ENCODE results near the gene DYNLRB2. TPM values are rescaled to one million over a fixed set of nuclear protein-coding genes. Genes with fewer than 3 reads are reported as not detected.
A peak's percentile ranks its signal among the peaks of the same experiment; 100 is the strongest.

Gene DYNLRB2
- total RNA-seq, 1 experiment from 2014 or later: 0.97 TPM

DNA sequence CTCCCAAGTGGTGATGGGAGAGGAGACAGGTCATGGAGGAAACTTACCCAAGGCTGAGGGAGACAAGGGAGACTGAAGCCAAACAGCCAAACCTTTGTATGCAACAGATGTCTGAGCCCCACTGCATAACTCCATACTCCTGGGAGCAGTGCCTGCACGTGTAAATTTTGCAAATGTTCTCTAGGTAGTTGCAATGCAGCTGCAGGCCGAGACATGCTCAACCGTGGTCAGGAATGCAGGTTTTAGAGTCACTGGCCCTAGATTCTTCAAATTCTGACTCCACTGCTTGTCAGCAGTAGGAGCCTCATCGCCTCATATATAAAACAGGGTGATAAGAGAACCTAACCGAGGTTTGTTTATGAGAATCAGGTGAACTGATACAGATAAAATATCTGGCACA lies 11.5 kb downstream of the DYNLRB2 start:
- no peak for DNase-seq (ENCODE audit: low spot score)

DNA sequence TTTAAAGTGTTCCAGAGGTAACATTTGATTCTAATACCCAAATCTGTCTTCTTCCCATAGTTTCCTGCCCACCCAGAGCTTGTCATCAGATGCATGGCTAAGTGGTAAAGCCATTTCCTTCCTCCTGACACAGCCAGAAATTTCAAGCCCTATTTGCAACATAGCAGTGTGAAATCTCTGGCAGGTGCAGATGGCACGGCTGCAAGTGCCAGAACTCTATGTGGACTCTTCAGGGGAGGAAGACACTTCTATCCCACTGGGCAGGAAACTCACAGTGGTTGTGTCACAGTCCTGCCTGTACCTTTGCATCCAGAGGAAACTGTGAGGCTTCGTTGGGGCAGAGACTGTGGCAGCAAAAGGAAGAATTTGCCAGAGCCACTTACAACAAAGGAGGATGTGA lies 13.2 kb downstream of the DYNLRB2 start:
- no peak for DNase-seq (ENCODE audit: low spot score)

DNA sequence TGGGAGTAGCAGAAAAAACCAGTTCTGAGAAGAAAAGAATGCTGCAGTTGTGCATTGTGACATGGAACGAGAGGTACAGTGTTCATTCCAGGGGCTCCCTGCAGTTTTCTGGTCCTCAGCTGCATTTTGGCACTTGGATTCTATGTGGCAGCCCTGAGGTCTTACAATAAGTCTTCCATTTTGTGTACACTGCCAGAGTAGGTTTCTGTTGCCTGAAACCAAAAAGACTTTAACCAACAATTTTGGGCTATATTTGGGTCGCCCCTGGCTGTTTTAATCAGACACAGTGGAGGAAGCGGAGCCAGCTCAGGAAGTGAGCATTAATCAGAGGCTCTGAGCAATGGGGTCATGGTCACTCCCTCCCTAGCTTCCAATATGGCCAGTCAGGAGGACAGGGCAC lies 15.7 kb downstream of the DYNLRB2 start:
- no peak for DNase-seq (ENCODE audit: low spot score)

DNA sequence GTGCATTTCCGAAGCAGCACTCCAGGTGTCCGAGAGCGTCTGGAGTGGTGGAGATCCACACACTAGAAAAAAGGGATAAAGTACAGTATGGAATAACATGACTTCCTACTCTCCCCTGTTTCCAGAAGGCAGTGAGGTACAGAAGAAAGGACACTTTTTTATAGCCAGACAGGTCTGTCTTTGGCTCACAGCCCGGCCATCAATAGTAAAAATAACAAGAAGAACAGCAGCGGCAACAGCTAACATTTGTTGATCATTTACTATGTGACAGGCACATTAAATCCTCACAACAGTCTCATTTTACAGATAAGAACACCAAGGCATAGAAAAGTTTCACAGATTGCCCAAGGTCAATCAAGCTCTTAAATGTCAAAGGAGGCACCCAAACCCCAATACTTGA lies 16.2 kb downstream of the DYNLRB2 start:
- no peak for DNase-seq (ENCODE audit: low spot score)

DNA sequence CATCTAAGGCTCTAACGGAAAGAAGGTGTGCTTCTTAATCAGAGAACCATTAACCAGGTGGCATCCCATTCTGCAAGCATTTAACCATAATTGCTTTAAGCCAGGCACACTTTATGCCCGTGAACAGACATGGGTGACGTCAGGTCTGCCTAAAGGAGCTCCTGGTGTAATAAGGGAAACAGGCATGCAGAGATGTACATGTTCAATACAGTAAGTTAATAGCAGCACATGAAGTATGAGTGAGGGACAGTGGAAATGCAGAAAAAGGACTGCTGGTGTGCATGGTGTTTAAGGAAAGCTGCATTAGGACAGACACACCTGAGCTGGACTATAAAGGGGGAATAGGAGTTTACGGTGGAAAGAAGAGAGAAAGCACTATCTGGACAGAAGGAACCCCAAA lies 18.6 kb downstream of the DYNLRB2 start:
- DNase-seq (ENCODE audit: low spot score): no peak

DNA sequence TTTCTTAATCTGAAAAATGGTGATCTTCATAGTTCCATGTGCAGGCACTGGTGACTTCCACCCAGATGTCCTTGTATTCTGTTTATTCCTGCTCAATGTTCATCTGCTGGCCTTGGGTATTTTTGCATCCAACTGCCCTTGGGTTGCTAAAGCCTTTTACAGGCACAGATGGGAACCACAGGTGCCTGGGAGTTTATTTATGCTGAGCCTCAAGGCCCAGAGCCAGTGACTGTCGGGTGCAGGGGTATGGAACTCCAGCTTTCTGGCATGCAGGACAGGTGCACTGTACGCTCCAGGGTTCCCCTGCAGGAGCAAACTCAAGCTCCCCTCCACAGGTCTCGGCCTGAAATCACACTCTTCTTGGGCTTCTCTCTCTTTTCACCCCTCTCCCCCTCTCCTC lies 22.3 kb downstream of the DYNLRB2 start:
- DNase-seq (ENCODE audit: low spot score): no peak

DNA sequence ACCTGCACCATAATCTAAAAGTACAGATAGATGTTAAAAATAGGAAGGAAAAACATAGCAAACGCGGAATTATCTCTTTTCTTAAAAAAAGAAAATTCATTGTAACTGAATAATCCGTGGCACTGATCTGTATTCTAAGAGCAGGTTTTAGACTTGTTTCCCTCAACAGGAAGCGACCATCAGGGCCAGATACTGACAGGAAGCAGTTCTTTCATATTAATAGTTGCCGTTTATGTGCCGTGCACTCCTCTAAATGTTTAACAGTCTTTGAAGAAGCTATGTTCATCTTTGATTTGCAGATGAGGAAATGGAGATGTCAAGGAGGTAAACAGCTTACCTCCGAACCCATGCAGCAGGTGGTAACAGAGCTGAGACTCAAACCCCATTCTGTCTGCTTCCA lies 23.6 kb downstream of the DYNLRB2 start:
- DNase-seq (ENCODE audit: low spot score): no peak

DNA sequence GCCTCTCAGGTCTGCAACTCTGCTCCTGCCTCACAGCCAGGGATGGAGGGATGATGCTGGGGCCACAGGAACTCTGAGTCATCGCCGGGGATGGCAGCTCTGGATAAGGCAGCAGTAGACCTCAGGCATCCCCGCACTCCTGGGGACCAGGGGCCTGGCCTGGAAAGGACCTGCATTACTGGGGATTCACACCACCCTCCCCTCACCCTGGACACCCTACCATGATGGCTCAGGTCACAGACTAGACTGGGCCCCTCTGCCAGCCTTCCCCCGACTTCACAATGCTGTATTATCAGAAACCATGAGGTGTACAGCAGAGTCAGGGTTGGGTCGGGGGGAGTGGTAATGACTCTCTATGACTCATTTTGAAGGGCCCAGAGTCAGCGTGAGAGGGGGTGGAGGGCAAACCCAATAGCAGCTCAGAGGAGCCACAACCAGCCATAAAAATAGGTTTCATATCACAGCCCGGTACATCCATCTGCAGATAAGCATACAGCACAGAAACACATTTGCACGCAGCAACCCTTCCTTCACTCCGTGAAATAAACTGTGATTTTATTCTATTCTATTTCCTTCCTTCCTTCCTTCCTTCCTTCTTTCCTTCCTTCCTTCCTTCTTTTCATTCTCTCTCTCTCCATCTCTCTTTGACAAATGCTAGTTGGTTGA lies 28.8 kb downstream of the DYNLRB2 start:
- peak; percentile 92 for DNase-seq (ENCODE audit: low spot score)

DNA sequence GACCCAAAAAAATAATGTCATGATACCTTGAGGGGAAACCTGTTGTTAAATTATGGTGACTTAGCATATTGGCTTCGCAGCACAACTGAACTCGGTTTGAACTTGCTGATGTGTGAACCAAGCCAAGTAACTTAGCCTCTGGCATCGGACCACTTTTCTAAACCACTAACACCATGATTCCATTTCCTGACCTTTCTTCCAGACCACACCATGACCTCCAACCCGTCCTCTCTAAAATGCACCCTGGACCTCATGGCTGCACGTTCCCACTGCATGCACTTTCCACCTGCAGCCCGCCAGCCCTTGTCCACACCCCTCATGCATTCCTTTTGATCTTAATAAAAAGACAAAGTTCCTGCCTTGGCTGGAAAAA lies 29.3 kb downstream of the DYNLRB2 start:
- DNase-seq (ENCODE audit: low spot score): peak; percentile 87

DNA sequence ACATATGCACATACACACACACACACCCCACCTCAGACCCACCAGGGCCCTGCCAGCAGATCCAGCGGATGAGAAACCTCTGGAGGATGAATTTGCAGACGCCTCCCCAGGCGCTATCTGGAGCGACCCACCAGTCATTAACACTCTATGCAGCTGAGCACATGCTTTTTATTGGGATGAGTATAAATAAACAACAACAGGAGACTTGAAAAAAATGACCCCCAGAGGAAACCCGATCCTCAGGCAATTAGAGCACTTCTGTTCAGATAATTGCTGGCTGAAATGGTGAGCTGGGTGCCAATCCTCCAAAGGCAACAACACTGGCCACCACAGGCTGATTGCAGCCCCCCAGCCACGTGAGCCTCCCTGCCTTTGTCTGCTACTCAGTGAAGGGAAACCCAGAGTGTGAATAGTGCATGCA lies 32.9 kb downstream of the DYNLRB2 start:
- DNase-seq (ENCODE audit: low spot score): peak; percentile 58

DNA sequence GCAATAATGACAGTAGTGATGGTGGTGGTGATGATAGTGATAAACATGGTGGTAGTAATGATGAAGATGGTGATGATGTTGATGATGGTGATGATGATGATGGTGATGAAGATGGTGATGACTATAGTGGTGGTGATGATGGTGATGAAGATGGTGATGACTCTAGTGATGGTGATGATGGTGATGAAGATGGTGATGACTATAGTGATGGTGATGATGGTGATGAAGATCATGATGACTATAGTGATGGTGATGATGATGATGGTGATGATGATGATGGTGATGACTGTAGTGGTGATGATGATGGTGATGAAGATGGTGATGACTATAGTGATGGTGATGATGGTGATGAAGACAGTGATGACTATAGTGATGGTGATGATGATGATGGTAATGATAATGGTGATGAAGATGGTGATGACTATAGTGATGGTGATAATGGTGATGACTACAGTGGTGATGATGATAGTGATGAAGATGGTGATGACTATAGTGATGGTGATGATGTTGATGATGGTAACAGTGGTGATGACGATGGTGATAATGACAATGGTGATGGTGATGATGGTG lies 35.6 kb downstream of the DYNLRB2 start:
- no peak for DNase-seq (ENCODE audit: low spot score)

DNA sequence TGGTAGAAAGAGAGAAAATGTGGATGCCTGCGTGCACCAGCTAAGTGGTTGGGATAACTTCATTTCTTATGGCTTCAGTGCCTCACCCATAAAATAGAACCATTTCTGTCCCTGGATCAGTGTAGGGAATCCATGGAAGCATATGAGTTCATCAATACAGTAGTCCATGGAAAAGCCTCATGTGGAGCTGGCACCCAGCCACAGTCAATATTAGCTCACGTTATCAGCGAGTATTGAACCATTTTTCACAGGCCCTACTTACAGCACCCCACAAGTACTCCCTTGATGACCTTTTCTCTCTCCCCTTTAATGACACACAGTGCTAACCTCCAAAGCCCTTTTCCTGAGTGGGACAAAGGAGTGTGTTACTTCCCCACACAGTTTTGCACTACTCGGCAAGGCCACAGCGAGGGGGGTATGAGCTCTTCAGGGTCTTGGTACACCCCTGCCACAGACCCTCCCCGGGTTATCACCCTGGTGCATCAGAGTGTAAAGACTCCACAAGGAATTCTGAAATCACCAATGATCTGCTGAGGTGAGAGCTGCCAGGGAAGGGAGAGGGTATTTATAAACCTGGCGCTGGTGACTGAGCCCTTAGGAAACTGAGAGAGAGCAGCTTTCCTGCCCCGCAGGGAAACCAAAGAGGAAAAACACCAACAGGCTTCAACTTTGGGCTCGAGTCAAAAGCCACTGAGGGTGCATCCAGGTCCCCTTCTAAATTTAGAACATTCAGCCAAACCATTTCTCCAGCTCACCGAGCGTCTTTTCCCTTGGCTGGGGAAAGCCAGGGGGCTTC lies 36.9 kb downstream of the DYNLRB2 start:
- DNase-seq (ENCODE audit: low spot score): no peak

DNA sequence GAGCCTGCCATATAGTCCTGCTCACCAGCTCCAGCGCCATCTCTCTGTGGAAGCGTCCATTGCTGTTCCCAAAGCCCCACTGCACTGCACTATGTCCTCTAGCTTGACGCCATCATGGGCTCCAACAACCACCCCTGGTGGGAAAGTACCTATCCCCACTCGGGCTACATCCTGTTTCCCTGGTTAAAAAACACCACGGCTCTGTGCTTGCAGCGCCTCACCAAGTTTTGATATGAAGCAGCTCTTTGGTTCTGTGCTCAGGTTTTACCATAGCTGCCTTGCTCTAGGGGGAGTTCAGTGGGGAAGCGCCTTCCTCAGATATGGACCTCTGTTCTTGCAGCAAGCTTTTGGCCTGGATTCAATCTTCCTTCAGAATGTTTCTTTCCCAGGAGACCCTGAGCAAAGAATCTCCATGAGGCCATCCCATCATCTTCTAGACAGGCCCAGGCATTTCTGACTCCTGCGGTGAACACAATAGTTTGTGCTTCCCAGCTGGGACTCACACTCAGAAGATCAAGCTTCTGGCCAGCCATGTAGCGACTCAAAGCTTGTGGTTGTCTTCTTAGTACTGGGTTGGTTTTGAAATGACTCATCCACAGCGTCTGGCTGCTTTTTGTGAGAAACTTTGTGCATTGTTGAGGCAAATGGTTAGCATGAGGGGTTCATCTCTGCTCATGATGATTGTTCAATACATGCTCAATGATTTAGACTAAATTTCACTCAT lies 39.5 kb downstream of the DYNLRB2 start:
- peak; percentile 45 for DNase-seq (ENCODE audit: low spot score)

DNA sequence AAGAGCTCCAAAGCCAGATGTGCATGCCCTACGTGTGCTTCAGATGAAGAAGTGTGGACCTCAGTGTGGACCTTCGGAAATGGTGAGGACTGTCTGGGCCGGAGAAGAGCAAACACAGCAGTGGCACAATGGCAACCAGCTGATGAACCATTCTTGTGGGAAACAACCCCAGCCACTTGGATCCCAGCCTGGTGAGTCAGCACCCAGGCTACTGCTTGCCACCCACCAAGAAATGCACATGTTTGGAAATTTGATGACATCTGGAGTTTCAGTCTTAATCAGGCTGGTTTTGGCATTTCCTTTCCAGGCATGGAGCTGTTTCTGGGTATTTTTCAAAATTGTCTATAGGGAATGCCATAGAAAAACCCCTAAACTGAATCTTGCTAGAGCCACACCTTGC lies 42.7 kb downstream of the DYNLRB2 start:
- DNase-seq (ENCODE audit: low spot score): peak; percentile 88

DNA sequence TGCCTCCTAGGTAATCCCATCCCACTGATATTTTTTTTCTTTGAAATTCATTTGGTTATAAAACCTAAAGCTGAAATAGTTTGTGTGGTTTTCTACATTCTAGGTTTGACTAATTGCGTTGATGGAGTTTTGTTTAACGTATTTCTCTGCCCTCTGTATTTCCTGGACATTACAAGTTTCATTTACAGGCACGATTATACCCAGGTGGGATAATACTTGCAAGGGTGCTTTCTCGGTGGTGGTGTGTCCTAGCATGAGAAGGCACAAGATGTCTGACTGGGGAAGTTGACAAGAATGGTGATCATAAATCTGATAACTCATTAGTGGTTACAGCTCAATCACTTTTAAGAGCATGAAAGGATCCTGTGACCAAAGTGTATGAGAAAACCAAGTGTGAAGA lies 45.0 kb downstream of the DYNLRB2 start:
- DNase-seq (ENCODE audit: low spot score): no peak

DNA sequence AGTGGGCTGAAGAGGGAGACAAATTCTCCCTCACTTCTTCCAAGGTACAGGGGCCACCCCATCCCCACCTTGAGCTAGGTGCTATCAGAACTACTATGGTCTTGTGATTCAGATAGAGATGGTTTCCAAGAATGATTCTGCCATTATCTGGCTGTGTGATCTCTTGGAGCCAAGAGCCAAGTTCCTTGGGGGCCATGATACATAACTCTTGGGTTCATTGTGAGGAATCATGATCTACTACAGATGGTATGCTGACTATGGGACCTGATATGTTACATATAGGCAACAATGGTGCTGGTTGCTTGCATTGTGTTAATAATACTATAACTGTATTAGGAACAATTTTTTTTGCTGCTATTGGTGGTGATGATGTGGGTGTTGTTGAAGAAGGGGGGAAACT lies 45.7 kb downstream of the DYNLRB2 start:
- no peak for DNase-seq (ENCODE audit: low spot score)

DNA sequence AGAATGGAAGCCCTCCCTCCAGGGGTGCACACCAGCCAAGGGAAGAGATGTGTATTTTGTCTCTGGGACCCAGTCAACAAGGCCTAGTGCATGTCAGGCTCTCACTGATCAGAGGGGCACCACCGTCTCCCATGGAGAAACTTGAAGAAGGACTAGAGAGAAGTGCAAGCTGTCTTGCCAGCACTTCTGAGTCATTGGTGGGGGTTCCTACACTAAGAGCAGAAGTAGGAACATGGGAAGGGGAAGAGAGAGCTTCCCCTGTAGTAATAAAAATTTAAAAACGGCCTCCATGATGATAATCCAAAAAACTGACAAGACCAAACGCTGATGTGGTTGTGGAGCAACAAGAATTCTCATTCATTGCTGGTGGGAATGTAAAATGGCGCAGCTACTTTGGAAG lies 46.3 kb downstream of the DYNLRB2 start:
- DNase-seq (ENCODE audit: low spot score): no peak

DNA sequence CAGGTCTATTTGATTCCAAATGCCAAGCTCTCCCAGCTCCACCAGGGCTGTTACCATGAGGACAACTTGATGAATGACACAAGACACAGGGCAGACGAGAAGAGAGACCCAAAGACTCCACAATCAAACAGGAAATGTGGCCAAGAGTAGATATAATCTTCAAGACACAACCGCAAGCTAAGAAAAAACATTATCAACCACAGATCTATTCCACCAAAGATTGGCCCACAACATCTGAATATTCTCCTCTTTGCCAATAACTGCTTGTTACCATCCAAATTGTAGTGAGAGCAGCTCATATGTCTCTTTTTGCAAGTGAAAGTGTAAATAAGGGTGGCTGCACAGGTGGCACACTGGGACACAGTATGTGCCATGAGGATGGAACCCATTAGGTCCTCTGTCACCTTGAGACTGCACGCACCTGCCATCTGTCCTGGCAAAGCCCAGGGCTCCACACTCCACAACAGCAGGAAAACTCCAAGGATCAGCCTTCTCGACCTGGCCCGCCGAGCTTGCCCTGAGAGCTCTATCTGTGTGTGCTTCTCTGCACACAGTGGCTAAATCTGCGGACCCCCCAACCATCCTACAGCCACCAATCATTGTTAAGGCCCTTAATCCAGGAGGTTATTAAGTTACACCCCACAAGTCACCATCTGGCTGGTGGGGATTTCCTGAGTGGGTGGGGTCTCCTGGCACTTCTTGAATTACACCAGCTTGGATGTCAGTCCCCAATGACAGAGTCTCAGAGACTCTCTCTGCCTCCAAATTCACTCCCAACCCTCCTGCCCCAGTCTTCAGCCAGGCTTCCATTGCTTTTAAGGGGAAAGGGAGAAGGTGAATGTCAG lies 50.5 kb downstream of the DYNLRB2 start:
- no peak for DNase-seq (ENCODE audit: low spot score)

DNA sequence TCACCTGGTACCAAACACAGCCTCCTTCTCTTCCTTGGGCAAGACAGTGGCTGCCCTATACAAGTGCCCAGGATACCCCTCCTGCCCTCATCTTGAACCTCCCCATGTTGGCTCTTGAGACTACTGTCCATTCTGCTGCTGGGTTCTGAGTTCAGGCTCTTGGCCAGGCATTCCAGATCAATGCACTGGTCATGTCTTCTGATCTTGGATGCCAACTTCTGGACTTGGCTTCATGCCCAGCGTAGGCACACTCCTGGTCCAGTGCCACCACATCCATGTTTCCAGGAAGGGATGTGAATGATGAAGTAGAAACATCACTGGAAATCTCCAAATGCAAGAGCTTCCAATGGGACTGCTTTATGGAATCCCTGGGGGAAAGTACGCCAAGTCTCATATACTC lies 51.5 kb downstream of the DYNLRB2 start:
- DNase-seq (ENCODE audit: low spot score): no peak

DNA sequence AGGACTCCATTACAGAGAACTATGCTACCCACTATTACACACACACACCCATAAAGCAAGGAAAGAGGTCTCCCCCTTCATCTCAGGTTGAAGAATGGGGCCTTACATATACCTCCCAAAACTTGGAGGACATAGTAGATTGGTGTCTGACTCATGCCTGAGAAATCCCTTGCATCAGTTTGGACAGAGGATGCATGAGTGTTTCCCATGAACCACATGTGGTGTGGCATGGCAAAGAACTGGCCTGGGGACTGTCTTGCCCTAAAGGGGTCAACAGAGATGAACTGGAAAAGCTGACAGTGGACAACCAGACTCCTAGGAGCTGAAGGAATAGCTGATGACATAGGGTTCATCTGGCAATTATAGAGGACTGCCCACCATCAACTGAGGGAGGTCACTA lies 54.0 kb downstream of the DYNLRB2 start:
- no peak for DNase-seq (ENCODE audit: low spot score)

DNA sequence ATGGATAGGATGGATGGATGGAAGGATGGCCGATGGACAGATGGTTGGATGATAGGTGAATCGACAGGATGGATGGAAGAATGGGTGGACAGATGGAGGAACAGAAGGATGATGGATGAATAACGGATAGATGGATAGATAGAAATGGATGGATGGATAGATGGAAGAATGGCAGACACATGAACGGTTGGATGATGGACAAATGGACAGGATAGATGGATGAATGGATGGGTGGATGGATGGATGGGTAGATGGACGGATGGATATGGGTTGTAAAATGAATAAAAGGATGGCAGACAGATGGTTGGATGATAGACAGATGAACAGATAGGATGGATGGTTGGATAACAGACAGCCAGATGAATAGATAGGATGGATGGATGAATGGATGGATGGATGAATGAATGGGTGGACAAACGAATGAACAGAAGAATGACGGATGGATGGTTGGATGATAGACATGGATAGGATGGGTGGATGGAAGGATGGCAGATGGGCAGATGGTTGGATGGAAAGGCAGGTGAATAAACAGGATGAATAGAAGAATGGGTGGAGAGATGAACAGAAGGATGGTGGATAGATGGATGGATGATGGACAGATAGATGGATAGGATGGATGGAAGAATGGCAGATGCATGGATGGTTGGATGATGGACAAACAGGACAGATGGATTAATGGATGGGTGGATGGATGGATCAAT lies 55.9 kb downstream of the DYNLRB2 start:
- no peak for DNase-seq (ENCODE audit: low spot score)

Measured in H4 (cell line).